HG02938 (cell line): ENCODE data around the gene DNASE2.
A peak's percentile ranks its signal among the peaks of the same experiment; 100 is the strongest.
"Not testable (repeated sequence)": the region's sequence is repeated elsewhere in the genome, so short reads cannot be mapped to it uniquely, and the experiment has no call there.

ENCODE experiments used
- ATAC-seq: cut with Tn5 transposase; IDR thresholded peaks from one replicate; pipeline ENCODE4 v1.9.1; 2021; ENCODE audit warnings: mild to moderate bottlenecking, moderate library complexity; ENCODE audit not compliant: unreplicated experiment

DNASE2 gene, protein sequence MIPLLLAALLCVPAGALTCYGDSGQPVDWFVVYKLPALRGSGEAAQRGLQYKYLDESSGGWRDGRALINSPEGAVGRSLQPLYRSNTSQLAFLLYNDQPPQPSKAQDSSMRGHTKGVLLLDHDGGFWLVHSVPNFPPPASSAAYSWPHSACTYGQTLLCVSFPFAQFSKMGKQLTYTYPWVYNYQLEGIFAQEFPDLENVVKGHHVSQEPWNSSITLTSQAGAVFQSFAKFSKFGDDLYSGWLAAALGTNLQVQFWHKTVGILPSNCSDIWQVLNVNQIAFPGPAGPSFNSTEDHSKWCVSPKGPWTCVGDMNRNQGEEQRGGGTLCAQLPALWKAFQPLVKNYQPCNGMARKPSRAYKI

DNA sequence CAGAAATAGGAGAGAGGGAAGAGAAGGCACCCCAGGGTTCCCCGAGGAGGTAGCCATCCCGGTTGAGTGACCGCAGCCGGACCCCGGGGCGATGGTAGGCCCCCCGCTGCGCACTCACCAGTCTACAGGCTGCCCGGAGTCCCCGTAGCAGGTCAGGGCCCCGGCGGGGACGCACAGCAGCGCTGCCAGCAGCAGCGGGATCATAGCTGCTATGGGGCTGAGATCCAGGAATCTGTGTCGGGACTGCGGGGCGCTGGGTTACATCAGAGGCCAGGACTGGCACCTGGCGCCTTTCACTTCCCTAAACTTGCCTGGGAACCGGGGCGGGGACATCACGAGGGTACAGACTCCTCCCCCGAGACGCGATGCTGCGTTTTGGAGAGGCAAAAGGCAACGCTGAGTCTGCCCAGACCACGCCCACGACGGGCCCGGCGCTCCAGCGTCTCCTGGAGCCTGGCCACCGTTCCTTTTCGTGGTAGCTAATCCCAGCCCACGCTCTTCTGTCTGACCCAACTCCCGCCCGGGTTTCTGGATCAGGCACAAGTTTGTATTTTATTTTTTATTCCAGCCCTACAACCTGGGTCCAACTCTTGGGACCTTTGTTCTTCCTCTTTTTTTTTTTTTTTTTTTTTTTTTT, at the start of gene DNASE2:
Gene DNASE2 (minus strand): TSS at position 278 of the 637 bp plus-strand sequence. CDS start 74 bp downstream, at position 204.
- peak; percentile 63 for ATAC-seq

DNA sequence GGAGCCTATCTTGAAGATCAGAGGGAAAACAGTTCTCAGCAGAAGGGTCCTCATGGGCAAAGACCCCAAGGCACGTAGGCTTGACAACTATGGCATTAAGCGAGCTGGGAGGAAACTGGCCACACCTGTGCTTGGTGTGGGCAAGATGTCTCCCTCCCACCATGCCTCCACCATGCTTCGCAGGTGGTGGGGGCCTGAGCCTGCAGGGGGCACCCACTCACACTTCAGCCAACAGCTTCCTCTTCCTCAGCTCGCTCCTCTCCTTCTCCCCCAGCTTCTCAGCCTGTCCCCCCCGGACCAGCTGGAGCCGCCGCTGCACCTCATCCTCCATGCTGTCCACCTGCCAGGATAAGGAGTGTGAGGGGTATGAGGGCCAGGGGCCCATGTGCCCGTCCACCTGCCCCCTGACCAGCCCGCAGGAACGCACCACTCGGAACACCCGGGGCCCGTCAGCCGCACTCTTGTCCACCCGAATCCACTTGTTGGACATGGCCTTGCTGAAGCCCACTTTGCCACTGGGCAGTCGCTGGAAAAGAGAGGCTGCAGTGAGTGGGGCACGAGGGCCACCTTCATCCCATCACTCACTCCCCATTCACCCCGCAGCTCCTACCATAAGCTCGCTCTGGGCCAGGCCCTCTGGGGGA, 48.9 kb upstream of the DNASE2 start:
- no peak for ATAC-seq

DNA sequence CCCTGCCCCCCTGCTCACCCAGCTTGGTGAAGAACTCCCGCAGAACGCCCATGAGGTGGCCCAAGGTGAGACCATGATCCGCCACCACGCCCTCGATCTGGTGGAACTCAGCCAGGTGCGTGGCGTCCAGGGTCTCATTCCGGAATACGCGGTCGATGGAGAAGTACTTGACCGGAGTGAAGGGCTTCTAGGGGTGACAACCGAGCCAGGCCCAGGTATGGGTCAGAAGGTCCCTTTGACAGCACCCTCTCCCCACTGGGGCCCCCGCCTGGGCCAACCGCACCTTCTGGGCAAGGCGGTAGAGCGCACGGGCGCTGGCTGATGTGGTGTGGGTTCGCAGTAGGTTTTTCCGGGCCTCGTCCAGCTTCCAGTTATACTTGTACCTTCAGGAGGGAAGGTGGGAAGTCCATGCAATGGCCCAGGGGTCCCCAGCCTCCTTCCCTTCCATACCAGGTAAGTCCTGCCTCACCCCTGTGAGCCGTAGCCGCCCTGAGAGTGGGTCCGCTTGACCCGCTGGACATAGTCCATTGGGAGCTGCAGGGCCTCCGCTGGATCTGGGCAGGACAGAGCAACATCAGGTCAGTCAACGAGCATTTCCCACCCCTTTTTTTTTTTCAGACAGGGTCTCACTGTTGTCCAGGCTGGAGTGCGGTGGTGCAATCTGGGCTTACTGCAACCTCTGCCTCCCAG, 43.5 kb upstream of the DNASE2 start:
- no peak for ATAC-seq

DNA sequence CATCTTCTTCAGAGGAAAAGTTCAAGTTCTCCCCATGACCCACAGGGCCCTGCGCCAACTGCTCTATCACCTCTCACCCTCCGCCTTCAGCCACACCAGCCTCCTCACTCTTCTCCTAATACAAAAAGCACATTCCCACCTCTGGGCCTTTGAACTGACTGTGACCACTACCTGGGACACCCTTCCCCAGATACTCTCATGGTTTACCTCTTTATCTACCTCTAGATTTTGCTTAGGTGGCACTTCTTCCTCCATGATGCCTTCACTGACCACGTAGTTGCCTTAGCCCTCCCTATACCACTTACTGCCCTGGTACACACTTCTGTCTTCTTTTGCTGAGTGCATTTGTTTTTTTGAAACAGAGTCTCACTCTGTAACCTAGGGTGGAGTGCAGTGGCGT, 41.7 kb upstream of the DNASE2 start:
- ATAC-seq, result no peak

DNA sequence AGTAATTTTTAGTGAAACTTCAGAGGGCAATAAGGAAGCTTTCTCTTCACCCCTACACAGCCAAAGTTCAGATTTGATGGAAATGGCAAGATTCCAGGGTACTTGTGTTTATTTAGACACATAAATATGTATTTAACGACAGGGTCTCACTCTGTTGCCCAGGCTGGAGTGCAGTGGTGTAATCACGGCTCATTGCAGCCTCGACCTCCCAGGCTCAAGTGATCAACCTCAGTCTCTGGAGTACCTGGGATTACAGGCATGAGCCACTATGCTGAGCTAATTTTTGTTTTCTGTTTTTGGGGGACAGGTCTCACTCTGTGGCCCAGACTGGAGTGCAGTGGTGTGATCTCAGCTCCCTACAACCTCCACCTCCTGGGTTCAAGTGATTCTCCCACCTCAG, 39.8 kb upstream of the DNASE2 start:
- ATAC-seq, result no peak

DNA sequence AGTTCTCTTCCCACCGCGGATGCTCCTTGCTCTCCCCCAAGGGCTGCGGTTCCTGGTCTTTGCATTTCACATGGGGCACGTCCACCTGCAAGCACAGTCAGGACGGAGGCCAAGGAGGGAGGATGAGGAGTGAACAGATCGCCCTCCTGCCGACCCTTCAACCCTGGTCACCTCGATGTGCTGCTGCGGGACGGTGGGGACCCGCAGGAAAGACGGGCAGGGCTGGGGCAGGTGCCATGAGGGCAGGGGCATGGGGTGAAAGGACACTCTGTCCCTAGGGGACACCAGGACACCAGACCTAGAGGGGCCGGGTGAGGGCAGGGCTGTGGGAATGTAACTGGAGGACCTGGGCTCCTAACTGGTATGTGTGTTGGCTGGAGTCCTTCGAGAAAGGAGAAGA, 37.0 kb upstream of the DNASE2 start:
- no peak for ATAC-seq

DNA sequence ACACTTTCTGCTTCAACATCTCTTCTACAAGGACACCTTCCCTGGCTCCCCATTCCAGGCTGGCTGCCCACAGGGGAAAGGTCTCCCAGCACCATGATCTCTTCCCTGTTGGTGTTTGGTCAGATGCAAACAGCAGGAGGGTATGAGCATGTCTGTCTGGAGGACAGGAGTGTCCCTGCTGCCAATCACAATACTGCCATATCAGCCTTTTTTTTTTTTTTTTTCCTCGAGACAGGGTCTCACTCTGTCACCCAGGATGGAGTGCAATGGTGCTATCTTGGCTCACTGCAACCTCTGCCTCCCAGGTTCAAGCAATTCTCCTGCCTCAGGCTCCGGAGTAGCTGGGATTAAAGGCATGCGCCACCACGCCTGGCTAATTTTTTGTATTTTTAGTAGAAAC, 34.6 kb upstream of the DNASE2 start:
- not testable (repeated sequence) for ATAC-seq

DNA sequence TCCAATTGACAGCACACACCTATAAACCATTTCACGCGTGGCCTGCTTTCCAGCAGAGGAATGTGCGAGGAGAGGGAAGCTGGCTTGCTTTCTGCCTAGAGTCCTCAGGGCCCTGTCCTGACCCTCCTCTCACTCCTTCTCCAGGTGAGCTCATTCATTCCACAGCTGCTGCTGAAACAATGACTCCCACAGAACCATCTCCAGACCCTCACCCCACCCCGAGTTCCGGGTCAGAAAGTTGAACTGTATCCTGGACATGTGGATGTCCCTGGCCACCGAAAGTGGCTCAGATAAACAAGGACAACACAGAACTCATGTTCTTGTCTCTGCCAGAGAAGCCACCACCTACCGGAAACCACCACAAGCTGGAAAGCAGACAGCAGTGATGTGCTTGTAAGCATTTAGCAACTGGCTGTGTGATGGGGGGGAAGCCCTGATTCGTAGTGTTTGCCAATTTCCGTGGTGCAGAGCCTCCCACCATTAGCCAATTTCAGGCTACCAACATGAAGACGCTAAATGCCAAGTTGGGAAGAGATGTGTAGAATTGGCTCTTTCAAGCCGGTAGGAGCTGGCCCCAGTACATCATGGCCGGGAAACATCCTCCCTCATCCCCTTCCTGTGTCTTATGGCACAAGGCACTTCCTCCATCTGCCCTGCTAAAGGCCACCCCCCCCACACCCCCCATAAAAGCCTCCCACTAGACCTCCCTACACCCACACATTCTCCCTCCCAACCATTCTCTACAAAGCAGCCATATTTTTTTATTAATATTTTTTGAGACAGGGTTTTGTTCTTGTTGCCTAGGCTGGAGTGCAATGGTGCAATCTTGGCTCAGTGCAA, 32.8 kb upstream of the DNASE2 start:
- no peak for ATAC-seq

DNA sequence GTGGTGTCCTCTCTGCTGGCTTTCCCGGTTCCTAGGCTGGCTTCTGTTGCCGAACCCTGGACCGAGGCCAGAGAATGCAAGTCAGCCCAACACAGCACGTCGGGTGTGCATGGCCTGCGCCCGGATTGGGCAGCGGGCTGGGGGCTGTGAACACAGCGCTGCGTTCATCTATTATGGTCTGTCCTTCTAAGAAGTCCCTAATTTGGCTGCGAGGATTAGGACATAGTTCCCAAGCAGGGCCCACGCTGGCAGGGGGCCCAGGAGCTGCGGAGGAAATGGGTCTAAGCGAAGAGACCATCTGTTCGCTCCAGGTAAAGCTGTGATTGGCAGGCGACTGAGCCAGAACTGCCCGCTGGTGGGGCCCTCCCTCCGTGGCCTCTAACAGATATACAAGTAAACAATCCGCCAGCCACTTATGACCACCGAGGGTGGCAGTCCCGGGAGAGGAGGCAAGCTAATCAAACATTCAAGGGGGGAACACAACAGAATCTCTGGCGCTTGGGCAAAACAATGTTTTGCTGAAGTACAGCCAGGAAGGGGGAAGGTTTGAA, 31.8 kb upstream of the DNASE2 start:
- no peak for ATAC-seq

DNA sequence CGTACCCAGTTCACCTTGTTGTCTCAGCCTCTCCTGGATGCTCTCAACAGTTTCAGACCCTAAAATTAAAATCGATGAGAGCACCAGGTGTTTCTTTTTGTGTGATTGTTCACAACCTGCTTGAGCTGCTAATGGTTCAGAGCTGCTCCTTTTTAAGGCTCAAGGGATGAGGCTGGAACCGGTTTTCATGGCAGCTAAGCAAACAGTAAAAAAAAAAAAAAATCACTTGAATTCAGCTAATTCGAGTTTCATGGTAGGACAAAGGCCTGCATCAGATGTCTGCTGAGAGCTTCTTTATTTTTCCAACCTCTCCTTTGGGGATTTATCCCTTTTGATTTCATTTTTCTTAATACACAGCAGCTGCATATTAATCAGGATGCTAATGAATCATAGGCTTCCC, 31.3 kb upstream of the DNASE2 start:
- no peak for ATAC-seq

DNA sequence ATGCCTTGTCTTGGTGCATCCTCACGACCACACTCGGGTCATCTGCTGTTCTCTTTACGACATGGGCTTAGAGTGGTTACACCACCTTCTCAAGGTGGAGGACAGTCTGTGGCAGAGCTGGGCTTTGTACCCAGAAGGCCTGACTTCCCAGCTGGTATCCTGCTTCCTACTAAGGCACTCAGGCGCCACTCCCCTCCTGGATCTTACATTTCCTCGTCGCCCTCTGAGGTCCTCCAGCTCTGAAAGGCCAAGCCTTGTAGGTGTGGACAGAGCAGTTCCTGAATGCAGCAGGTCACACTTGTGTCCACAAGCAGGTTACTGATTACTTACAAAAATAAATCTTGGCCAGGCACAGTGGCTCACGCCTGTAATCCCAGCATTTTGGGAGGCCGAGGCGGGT, 25.9 kb upstream of the DNASE2 start:
- ATAC-seq, result no peak

DNA sequence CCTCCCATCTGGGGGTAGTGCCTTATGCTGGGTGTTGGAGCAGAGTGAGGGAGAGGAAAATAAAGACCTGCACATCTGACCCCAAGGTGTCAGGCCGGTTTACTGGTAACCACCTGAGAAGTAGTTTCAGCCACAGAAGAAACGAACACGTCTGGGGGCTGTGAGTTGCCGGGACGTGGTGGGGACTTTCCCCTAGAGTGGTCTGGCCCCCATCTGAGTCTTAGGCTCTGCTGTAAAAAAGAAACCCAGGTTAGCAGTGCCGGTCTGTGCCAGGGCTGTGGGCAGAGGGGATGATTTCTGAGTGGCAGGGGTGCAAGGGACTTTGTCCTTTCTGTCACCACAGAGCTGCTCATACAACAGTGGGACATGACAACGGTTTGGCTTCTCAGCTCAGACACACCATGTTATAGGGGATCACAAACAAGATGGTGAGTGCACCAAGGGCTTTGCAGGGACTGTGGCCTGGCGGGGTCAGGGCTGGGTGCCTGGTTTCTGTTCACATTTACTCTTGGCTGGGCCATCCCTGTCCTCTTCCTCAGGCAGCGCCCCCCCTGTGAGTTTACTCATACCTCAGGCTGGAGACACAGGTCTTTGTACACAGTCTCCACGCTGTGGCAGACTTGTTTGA, 18.8 kb upstream of the DNASE2 start:
- ATAC-seq, result no peak

DNA sequence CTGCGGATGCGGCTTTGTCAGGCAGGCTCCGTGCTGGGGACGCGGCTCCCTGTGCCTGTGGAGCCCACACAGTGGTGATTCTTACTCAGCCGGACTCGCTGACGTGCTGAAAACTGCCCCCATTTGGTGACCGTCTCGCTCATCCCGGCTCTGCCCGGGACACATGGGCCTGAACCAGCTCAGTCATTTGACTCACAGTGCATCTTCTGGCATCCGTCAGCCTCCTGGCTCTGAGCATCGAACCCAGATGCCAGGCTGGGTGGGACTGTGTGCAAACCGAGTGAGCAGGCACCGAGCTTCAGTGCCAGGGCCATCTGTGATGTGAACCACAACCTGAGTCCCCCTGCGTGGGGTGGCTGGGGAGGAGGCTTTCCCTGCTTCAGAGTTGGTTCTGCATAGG, 15.2 kb upstream of the DNASE2 start:
- ATAC-seq, result no peak

DNA sequence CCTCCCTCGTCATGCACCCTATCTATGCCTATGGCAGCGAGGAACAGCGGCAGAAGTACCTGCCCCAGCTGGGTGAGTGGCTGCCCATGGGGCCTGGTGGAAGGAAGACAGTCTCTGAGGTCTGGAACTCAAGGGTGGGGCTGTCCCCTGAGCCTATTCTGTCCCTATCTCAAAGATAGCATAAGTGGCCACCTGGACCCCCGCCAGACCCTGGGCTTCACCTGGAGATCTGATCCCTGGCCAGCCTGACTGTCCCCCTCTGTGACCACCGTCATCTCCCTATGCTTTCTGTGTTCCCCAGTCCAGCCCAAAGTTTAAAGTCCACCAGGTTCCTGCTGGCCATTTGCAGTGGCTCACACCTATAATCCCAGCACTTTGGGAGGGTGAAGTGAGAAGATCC, 12.3 kb upstream of the DNASE2 start:
- ATAC-seq, result no peak

DNA sequence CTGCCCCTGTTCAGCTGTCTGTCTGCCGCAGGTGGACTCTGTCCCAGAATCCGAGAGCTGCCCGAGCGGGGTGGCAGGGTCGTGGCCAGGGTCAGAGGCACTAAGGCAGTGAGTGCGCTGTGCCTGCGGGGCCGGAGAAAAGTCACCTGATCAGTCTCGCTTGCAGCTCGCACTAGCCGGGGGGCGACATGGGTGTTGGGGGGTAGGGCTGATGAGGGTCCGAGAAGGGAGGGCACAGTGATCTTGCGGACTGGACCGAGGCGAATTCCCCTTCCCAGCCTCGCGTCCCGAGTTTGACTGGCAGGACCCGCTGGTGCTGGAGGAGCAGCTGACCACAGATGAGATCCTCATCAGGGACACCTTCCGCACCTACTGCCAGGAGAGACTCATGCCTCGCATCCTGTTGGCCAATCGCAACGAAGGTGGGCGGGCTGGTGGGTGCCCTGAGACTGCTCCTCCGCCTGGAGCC, 10.3 kb upstream of the DNASE2 start:
- no peak for ATAC-seq

DNA sequence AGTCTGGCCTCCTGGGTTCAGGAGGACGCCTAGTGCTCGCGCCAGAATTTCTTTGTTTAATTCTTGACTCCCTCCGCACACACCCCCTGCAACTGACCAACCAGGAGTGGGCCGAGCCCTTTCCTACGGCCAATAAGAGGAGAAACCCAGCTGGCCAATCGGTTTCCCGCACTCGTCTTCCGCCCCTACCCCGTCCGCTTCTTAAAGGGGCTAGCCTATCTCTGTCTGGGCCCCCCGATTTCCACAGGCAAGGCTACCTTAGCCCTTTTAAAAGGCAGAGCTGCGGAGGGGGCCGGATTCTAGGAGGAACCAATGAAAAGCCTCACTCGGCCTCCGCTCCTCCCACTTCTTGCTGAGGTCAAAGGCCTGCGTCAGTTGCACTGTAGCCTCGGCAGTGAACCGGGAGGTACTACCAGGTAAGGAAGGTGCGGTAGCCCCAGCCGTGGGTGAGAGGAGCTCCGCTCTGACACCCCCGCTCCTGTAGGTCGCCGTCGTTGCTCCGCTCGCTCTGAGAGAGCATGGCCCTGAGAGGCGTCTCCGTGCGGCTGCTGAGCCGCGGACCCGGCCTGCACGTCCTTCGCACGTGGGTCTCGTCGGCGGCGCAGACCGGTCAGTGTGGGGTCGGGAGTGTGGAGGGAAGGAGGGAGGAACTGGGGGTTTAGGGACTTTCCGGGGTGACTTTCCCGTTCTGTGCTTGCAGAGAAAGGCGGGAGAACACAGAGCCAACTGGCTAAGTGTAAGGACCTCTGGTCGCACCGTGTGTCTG, 9.7 kb upstream of the DNASE2 start, which contains the start of gene GCDH:
Gene GCDH (plus strand): TSS at position 374 of the 766 bp plus-strand sequence. CDS start 145 bp downstream, at position 519.
- peak; percentile 90 for ATAC-seq

DNA sequence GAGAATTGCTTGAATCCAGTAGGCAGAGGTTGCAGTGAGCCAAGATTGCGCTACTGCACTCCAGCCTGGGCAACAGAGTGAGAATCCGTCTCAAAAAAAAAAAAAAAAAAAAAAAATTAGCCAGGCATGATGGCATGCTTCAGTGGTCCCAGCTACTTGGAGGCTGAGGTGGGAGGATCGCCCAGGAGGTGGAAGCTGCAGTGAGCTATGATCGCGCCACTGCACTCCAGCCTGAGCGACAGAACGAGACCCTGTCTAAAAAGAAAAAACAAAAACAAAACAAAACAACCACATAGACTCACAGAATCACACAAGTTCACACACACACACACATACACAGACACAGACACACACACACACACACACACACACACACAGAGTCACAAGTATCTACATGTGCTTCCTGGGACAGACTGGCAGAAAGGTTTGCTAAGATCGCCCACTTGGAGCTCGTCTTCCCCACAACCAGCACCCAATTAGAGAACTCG, 9.1 kb upstream of the DNASE2 start:
- ATAC-seq, result not testable (repeated sequence)

DNA sequence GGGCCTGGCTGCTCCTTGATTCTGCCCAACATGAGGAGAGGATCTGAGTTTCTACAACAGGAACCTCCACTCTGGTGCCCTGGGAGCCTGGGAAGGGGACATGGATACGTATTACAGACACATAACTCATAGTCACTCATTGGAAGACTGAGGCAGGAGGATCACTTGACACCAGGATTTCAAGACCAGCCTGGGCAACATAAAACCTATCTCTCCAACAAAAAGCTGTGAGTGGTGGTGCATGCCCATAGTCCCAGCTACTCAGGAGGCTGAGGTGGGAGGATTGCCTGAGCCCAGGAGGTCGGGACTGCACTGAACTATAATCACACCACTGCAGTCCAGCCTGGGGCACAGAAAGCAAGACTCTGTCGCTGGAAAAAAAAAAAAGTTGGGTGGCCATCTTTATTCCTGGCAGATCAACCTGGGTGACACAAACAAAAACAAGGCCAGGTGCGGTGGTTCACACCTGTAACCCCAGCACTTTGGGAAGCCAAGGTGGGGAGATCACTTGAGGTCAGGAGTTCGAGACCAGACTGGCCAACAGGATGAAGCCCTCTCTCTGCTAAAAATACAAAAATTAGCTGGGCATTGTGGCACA, 6.9 kb upstream of the DNASE2 start:
- no peak for ATAC-seq
